ENCODE data around the gene TAF1C.

Gene TAF1C

GRCh38 chr16:84165746-84166145, 21.1 kb downstream of the TAF1C start:
- TF ChIP-seq, protein P1, sequence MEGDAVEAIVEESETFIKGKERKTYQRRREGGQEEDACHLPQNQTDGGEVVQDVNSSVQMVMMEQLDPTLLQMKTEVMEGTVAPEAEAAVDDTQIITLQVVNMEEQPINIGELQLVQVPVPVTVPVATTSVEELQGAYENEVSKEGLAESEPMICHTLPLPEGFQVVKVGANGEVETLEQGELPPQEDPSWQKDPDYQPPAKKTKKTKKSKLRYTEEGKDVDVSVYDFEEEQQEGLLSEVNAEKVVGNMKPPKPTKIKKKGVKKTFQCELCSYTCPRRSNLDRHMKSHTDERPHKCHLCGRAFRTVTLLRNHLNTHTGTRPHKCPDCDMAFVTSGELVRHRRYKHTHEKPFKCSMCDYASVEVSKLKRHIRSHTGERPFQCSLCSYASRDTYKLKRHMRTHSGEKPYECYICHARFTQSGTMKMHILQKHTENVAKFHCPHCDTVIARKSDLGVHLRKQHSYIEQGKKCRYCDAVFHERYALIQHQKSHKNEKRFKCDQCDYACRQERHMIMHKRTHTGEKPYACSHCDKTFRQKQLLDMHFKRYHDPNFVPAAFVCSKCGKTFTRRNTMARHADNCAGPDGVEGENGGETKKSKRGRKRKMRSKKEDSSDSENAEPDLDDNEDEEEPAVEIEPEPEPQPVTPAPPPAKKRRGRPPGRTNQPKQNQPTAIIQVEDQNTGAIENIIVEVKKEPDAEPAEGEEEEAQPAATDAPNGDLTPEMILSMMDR (IDR thresholded peaks at IDR 0.05; ENCODE audit: control extremely low read depth, extremely low read depth, low read depth, missing control alignments): no peak
- no peak for DNase-seq (ENCODE audit: extremely low spot score)
- CTCF ChIA-PET: interaction anchor here (0.8 to 3.3 kb wide), 3 partner anchors 12 to 44 kb away, joined by 3 to 9 read pairs (median 9); partner anchors contain the start of gene TAF1C
- POLR2A ChIA-PET: no interaction called here

- no peak for DNase-seq (ENCODE audit: extremely low spot score)
- TF ChIP-seq, protein P1 (IDR thresholded peaks at IDR 0.05; ENCODE audit: control extremely low read depth, extremely low read depth, low read depth, missing control alignments): no peak
- ChIA-PET CTCF (interaction anchor here (1.7 kb wide), 1 partner anchor 25 kb away, joined by 7 read pairs; the partner anchor contains the start of gene TAF1C), POLR2A (no interaction called here)
Observed at GRCh38 chr16:84161801-84162200, 25.1 kb downstream of the TAF1C start.

- POLR2A ChIA-PET: no interaction called here
- CTCF ChIA-PET: interaction anchor here (1.0 to 1.7 kb wide), 2 partner anchors 8 to 26 kb away, joined by 3 to 7 read pairs; partner anchors contain the start of gene TAF1C
- DNase-seq (ENCODE audit: extremely low spot score): no peak
- TF ChIP-seq, protein P1 (IDR thresholded peaks at IDR 0.05; ENCODE audit: control extremely low read depth, extremely low read depth, low read depth, missing control alignments): no peak
Observed at GRCh38 chr16:84161037-84161436, 25.8 kb downstream of the TAF1C start.

DNA sequence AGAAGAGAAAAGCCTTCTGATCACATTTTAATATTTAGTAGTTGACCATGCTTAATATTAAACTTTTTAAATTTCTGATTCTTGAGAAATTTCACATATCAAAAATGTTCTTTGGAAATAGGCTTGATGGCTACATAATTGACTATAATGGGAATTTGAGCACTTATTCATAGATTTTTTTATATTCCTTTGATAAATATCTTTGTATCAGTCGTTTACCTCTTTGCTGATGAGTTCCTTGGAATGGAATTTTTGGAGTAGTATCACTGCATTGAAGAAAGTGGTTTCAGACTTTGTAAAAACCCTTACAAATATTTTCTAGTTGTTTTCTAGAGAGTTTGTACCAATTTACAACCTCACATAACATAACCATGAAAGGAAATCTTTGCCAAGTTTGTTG, 27.1 kb downstream of the TAF1C start:
- CTCF ChIA-PET: interaction anchor here (1.0 to 1.7 kb wide), 2 partner anchors 9 to 27 kb away, joined by 3 to 7 read pairs; partner anchors contain the start of gene TAF1C
- DNase-seq (ENCODE audit: extremely low spot score): no peak

GRCh38 chr16:84159007-84159406, 27.9 kb downstream of the TAF1C start:
- POLR2A ChIA-PET: no interaction called here
- DNase-seq (ENCODE audit: extremely low spot score): no peak
- TF ChIP-seq, protein P1 (IDR thresholded peaks at IDR 0.05; ENCODE audit: control extremely low read depth, extremely low read depth, low read depth, missing control alignments): no peak
- CTCF ChIA-PET: interaction anchor here (1.0 kb wide), 1 partner anchor 28 kb away, joined by 4 read pairs; the partner anchor contains the start of gene TAF1C

More for the DNA sequence above, 27.1 kb downstream of the TAF1C start:
- POLR2A ChIA-PET: no interaction called here
- TF ChIP-seq, protein P1 (IDR thresholded peaks at IDR 0.05; ENCODE audit: control extremely low read depth, extremely low read depth, low read depth, missing control alignments): no peak

- CTCF ChIA-PET: interaction anchor here (0.8 to 1.9 kb wide), 5 partner anchors 10 to 31 kb away, joined by 3 to 7 read pairs (median 3); partner anchors contain the start of genes DNAAF1, HSDL1 and TAF1C
- DNase-seq (ENCODE audit: extremely low spot score): no peak
- POLR2A ChIA-PET: interaction anchor here (0.6 to 0.7 kb wide), 2 partner anchors 20 to 44 kb away, joined by 3 read pairs; no protein-coding TSS in a partner anchor
- TF ChIP-seq, protein P1 (IDR thresholded peaks at IDR 0.05; ENCODE audit: control extremely low read depth, extremely low read depth, low read depth, missing control alignments): no peak
Observed at GRCh38 chr16:84156342-84156784, 30.5 kb downstream of the TAF1C start.
